Subcutaneous abdominal adipose tissue (tissue), 5 donors: ENCODE measurements around the gene CHD5.

Experiments used
- H3K27ac ChIP-seq: one replicate; pipeline ENCODE4 v1.7.0; 2013; ENCODE audit warnings: low read depth, mild to moderate bottlenecking, inconsistent platforms, low read length, moderate library complexity
- H3K27me3 ChIP-seq, 5 donors: one replicate each; pipeline ENCODE4 v1.7.0; 2013; ENCODE audit warnings: low read length in 5 of 5, inconsistent platforms in 1 of 5; ENCODE audit not compliant: control insufficient read depth in 5 of 5, insufficient read depth in 4 of 5
- H3K36me3 ChIP-seq, 5 donors: one replicate each; pipeline ENCODE4 v1.7.0; 2013; ENCODE audit warnings: low read length in 5 of 5; ENCODE audit not compliant: control insufficient read depth in 5 of 5, insufficient read depth in 5 of 5
- H3K4me1 ChIP-seq, 5 donors: one replicate each; pipeline ENCODE4 v1.7.0; 2013; ENCODE audit warnings: low read length in 5 of 5, mild to moderate bottlenecking in 3 of 5, moderate library complexity in 1 of 5; ENCODE audit not compliant: control insufficient read depth in 5 of 5, insufficient read depth in 5 of 5
- H3K4me3 ChIP-seq, 5 donors: one replicate each; pipeline ENCODE4 v1.7.0; 2013; ENCODE audit warnings: low read length in 5 of 5, low read depth in 1 of 5
- H3K9ac ChIP-seq, 5 donors: one replicate each; pipeline ENCODE4 v1.7.0; 2013; ENCODE audit warnings: low read length in 5 of 5, mild to moderate bottlenecking in 4 of 5, moderate library complexity in 3 of 5
- H3K9me3 ChIP-seq, 5 donors: one replicate each; pipeline ENCODE4 v1.7.0; 2013; ENCODE audit warnings: low read length in 5 of 5; ENCODE audit not compliant: control insufficient read depth in 5 of 5
- donor health status: healthy.
- donor health status: healthy.
- donor health status: healthy.
- donor health status: healthy.
- donor health status: healthy.

The CHD5 gene

GRCh38 chr1:6094246-6094645 lies 85.9 kb downstream of the CHD5 start:
- no peak overlapping the region for H3K9ac ChIP-seq
- peaks cover 0 to 9% (median 4%) of the 10 kb centered on the region in 5 donors for H3K4me1 ChIP-seq
- H3K9me3 ChIP-seq = no peaks in the 10 kb centered on the region
- no peak overlapping the region for H3K27ac ChIP-seq
- peaks cover 0 to 4% (median 0%) of the 10 kb centered on the region in 5 donors for H3K27me3 ChIP-seq
- no peak overlapping the region for H3K4me3 ChIP-seq
- peaks cover 0 to 37% (median 0%) of the 10 kb centered on the region in 5 donors for H3K36me3 ChIP-seq

- peaks cover 0 to 38% (median 0%) of the 10 kb centered on the region in 5 donors for H3K36me3 ChIP-seq
Measured at GRCh38 chr1:6093611-6094010, 86.5 kb downstream of the CHD5 start.

GRCh38 chr1:6093071-6093470 lies 87.0 kb downstream of the CHD5 start:
- Histone ChIP-seq H3K27ac (no peak overlapping the region), H3K4me1 (peaks cover 0 to 3% (median 2%) of the 10 kb centered on the region in 5 donors), H3K4me3 (no peak overlapping the region), H3K36me3 (peaks cover 0 to 35% (median 0%) of the 10 kb centered on the region in 5 donors), H3K9ac (no peak overlapping the region), H3K27me3 (peaks cover 0 to 3% (median 0%) of the 10 kb centered on the region in 5 donors), H3K9me3 (no peaks in the 10 kb centered on the region)

More at GRCh38 chr1:6093611-6094010, 86.5 kb downstream of the CHD5 start:
- H3K9me3 ChIP-seq = no peaks in the 10 kb centered on the region
- peaks cover 0 to 8% (median 4%) of the 10 kb centered on the region in 5 donors for H3K4me1 ChIP-seq
- H3K27me3 ChIP-seq = peaks cover 0 to 3% (median 0%) of the 10 kb centered on the region in 5 donors
- no peak overlapping the region for H3K27ac ChIP-seq
- H3K4me3 ChIP-seq = no peak overlapping the region
- no peak overlapping the region for H3K9ac ChIP-seq

- peaks cover 0 to 4% (median 0%) of the 10 kb centered on the region in 5 donors for H3K27me3 ChIP-seq
- no peak overlapping the region for H3K9ac ChIP-seq
- H3K9me3 ChIP-seq = no peaks in the 10 kb centered on the region
- H3K27ac ChIP-seq = no peak overlapping the region
- no peak overlapping the region for H3K4me3 ChIP-seq
- peaks cover 0 to 37% (median 0%) of the 10 kb centered on the region in 5 donors for H3K36me3 ChIP-seq
- peaks cover 0 to 1% (median 0%) of the 10 kb centered on the region in 5 donors for H3K4me1 ChIP-seq
Measured at GRCh38 chr1:6092211-6092610, 87.9 kb downstream of the CHD5 start.

GRCh38 chr1:6091823-6092109 lies 88.4 kb downstream of the CHD5 start:
- Histone ChIP-seq H3K4me1 (peaks cover 0 to 4% (median 0%) of the 10 kb centered on the region in 5 donors), H3K9me3 (no peaks in the 10 kb centered on the region), H3K9ac (no peak overlapping the region), H3K4me3 (no peak overlapping the region), H3K27ac (no peak overlapping the region), H3K27me3 (peaks cover 0 to 6% (median 0%) of the 10 kb centered on the region in 5 donors), H3K36me3 (peaks cover 0 to 36% (median 0%) of the 10 kb centered on the region in 5 donors)

GRCh38 chr1:6090996-6091822 lies 88.9 kb downstream of the CHD5 start:
- H3K36me3 ChIP-seq = peaks cover 0 to 31% (median 0%) of the 10 kb centered on the region in 5 donors
- peaks cover 0 to 4% (median 0%) of the 10 kb centered on the region in 5 donors for H3K4me1 ChIP-seq
- no peaks in the 10 kb centered on the region for H3K9me3 ChIP-seq
- no peak overlapping the region for H3K27ac ChIP-seq
- no peak overlapping the region for H3K9ac ChIP-seq
- H3K27me3 ChIP-seq = peaks cover 0 to 6% (median 0%) of the 10 kb centered on the region in 5 donors
- no peak overlapping the region for H3K4me3 ChIP-seq

- Histone ChIP-seq H3K4me3 (no peak overlapping the region), H3K9ac (no peak overlapping the region), H3K36me3 (peaks cover 0 to 31% (median 0%) of the 10 kb centered on the region in 5 donors), H3K27me3 (peaks cover 0 to 6% (median 0%) of the 10 kb centered on the region in 5 donors), H3K27ac (no peak overlapping the region), H3K4me1 (peaks cover 0 to 4% (median 0%) of the 10 kb centered on the region in 5 donors), H3K9me3 (no peaks in the 10 kb centered on the region)
Measured at GRCh38 chr1:6090288-6090687, 89.8 kb downstream of the CHD5 start.

- H3K4me3 ChIP-seq = no peak overlapping the region
Measured at GRCh38 chr1:6088956-6089355, 91.2 kb downstream of the CHD5 start.

GRCh38 chr1:6087958-6088357 lies 92.2 kb downstream of the CHD5 start:
- Histone ChIP-seq H3K9me3 (no peaks in the 10 kb centered on the region), H3K36me3 (peaks cover 0 to 20% (median 0%) of the 10 kb centered on the region in 5 donors), H3K4me3 (no peak overlapping the region), H3K27ac (no peak overlapping the region), H3K4me1 (peaks cover 0 to 13% (median 10%) of the 10 kb centered on the region in 5 donors), H3K27me3 (peaks cover 0 to 6% (median 0%) of the 10 kb centered on the region in 5 donors), H3K9ac (no peak overlapping the region)

More at GRCh38 chr1:6088956-6089355, 91.2 kb downstream of the CHD5 start:
- H3K9ac ChIP-seq = no peak overlapping the region
- peaks cover 0 to 21% (median 0%) of the 10 kb centered on the region in 5 donors for H3K36me3 ChIP-seq
- H3K9me3 ChIP-seq = no peaks in the 10 kb centered on the region
- H3K27ac ChIP-seq = no peak overlapping the region
- H3K27me3 ChIP-seq = peaks cover 0 to 6% (median 0%) of the 10 kb centered on the region in 5 donors
- peaks cover 0 to 4% (median 2%) of the 10 kb centered on the region in 5 donors for H3K4me1 ChIP-seq

- Histone ChIP-seq H3K9ac (no peak overlapping the region), H3K4me3 (no peak overlapping the region), H3K36me3 (peaks cover 0 to 22% (median 0%) of the 10 kb centered on the region in 5 donors)
Measured at GRCh38 chr1:6087377-6087772, 92.7 kb downstream of the CHD5 start.

More at GRCh38 chr1:6087377-6087772, 92.7 kb downstream of the CHD5 start:
- peaks cover 1 to 19% (median 15%) of the 10 kb centered on the region in 5 donors for H3K4me1 ChIP-seq
- peaks cover 0 to 6% (median 0%) of the 10 kb centered on the region in 5 donors for H3K27me3 ChIP-seq
- no peaks in the 10 kb centered on the region for H3K9me3 ChIP-seq
- H3K27ac ChIP-seq = no peak overlapping the region
